Heart left ventricle (tissue), 16 donors: ENCODE results near the gene PRKN. TPM values are rescaled to one million over a fixed set of nuclear protein-coding genes. Genes with fewer than 3 reads are reported as not detected.

Experiments
- ATAC-seq, 4 donors: fragments of 200-7000 bp; cut with Tn5 transposase; one replicate each; pipeline ENCODE4 v1.9.1; 2020 to 2022; ENCODE audit warnings: moderate library complexity in 4 of 4, mild to moderate bottlenecking in 3 of 4, moderate number of reproducible peaks in 1 of 4
- DNase-seq, 5 donors: peaks; one replicate each; pipeline ENCODE4 v3.0.0-alpha.2; 2020
- H3K27ac ChIP-seq, 12 donors: fragments of 200-600 bp; sonication (generic) in 4 of 12; one replicate each; pipeline versions ENCODE4 v1.5.0 to v1.8.0; 2016 to 2022; ENCODE audit warnings: mild to moderate bottlenecking in 2 of 12
- H3K27me3 ChIP-seq, 9 donors: fragments of 200-600 bp; sonication (generic) in 2 of 9; one replicate each; pipeline versions ENCODE4 v1.5.1 to v1.8.0; 2016 to 2022; ENCODE audit warnings: mild to moderate bottlenecking in 3 of 9
- H3K36me3 ChIP-seq, 9 donors: fragments of 200-600 bp; sonication (generic) in 2 of 9; one replicate each; pipeline versions ENCODE4 v1.5.0 to v1.8.0; 2018 to 2022; ENCODE audit warnings: mild to moderate bottlenecking in 2 of 9
- H3K4me1 ChIP-seq, 12 donors: fragments of 200-600 bp; sonication (generic) in 4 of 12; one replicate each; pipeline versions ENCODE4 v1.5.0 to v1.8.0; 2016 to 2022; ENCODE audit warnings: mild to moderate bottlenecking in 3 of 12
- H3K4me3 ChIP-seq, 12 donors: fragments of 200-600 bp; sonication (generic) in 4 of 12; one replicate each; pipeline versions ENCODE4 v1.5.0 to v1.8.0; 2017 to 2022; ENCODE audit warnings: mild to moderate bottlenecking in 9 of 12, moderate library complexity in 4 of 12
- H3K9me3 ChIP-seq, 12 donors: fragments of 200-600 bp; sonication (generic) in 4 of 12; one replicate each; pipeline versions ENCODE4 v1.5.0 to v1.8.0; 2016 to 2022; ENCODE audit warnings: mild to moderate bottlenecking in 1 of 12
- POLR2A ChIP-seq, 2 donors: fragments of 450-650 bp; IDR thresholded peaks; one replicate each; pipeline ENCODE4 v1.6.1; 2017; ENCODE audit warnings: antibody characterized with exemption in 2 of 2, mild to moderate bottlenecking in 2 of 2, moderate library complexity in 2 of 2
- WGBS, 4 donors: extraction: QIAGEN DNeasy Blood & Tissue Kit in 2 of 4; methylation state at CpG; one replicate each; pipeline versions ENCODE4 v1.1.5 to v1.1.7; 2013 to 2018; 5-methylcytosine and 5-hydroxymethylcytosine counted together
- intact Hi-C, 10 donors: fragments of 100-400 bp; cut with DNase I; formaldehyde crosslinking; loops; one replicate each; pipeline versions ENCODE4 v1.11.1 to v1.14.2; 2022
- polyA plus RNA-seq, 2 donors: library from polyadenylated mRNA; stranded (reverse); fragments of 200-250 nt; gene quantifications; one replicate each; pipeline ENCODE4 v1.2.3, GENCODE V29; 2013
- total RNA-seq, 9 donors: library from RNA; depleted of rRNA in 2 of 9; stranded (reverse); fragments of >200 nt in 2 of 9; fragmentation: NEBNext Ultra II Directional in 3 of 9; extraction: Animal tissue kit (Norgen Biotek cat#: 25700) in 3 of 9; gene quantifications; one replicate each; pipeline versions ENCODE4 v1.1.0 to v1.2.4, GENCODE V29; 2016 to 2023
- TF ChIP-seq, protein P1 (sequence below), 12 donors: fragments of 200-600 bp; sonication (generic) in 4 of 12; IDR thresholded peaks; one replicate each; pipeline versions ENCODE4 v1.5.0 to v1.8.0; 2018 to 2022; ENCODE audit warnings: antibody characterized with exemption in 12 of 12, mild to moderate bottlenecking in 5 of 12
- donor health status: ischemic (EF 13 %, LVEDD 7.1; RV severe dilation, severe dysfunction).
- donor health status: healthy with polysubstance abuse.
- donor health status: DM: no; HTN: yes; CAD: no.
- donor health status: DM: no; HTN: no; CAD: no.
- donor health status: ischemic (EF 25% LVEDD 6.9; RV normal size, moderate dysfunction).
- donor health status: ischemic (EF 25% LVEDD 5.7; RV mildly dilated, moderate dysfunction).
- donor health status: healthy.
- donor health status: DM: yes; HTN: yes; CAD: no.
- donor health status: ischemic (EF 35%, LVEDD 5.7; RV mildly dilated, moderate dysfunction).
- donor health status: nonischemic (EF 11% LVEDD 7.7; RV severe dilation, severe dysfunction).
- donor health status: DM: yes; HTN: yes; CAD: no.
- donor health status: PGD.
- donor health status: ischemic (EF 29% LVEDD 5.4; RV normal size, mild dysfunction).
- donor health status: nonischemic (EF 23%, LVEDD 6.1; RV moderate dilation, normal function).

The PRKN gene
- total and polyA plus RNA-seq, 11 donors: 3.4 to 32.5 (median 21.2) TPM

- Histone ChIP-seq H3K4me1 (no peaks in the 10 kb centered on the region), H3K9me3 (peaks cover 0 to 13% (median 0%) of the 10 kb centered on the region in 12 donors), H3K4me3 (no peak overlapping the region), H3K27me3 (no peaks in the 10 kb centered on the region), H3K27ac (no peak overlapping the region), H3K36me3 (no peaks in the 10 kb centered on the region)
- TF ChIP-seq, protein P1, sequence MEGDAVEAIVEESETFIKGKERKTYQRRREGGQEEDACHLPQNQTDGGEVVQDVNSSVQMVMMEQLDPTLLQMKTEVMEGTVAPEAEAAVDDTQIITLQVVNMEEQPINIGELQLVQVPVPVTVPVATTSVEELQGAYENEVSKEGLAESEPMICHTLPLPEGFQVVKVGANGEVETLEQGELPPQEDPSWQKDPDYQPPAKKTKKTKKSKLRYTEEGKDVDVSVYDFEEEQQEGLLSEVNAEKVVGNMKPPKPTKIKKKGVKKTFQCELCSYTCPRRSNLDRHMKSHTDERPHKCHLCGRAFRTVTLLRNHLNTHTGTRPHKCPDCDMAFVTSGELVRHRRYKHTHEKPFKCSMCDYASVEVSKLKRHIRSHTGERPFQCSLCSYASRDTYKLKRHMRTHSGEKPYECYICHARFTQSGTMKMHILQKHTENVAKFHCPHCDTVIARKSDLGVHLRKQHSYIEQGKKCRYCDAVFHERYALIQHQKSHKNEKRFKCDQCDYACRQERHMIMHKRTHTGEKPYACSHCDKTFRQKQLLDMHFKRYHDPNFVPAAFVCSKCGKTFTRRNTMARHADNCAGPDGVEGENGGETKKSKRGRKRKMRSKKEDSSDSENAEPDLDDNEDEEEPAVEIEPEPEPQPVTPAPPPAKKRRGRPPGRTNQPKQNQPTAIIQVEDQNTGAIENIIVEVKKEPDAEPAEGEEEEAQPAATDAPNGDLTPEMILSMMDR (IDR thresholded peaks at IDR 0.05): no peak
- no peak for TF ChIP-seq POLR2A (IDR thresholded peaks at IDR 0.05)
- DNase-seq: no peak
- ATAC-seq: no peak
- WGBS, 4 donors: 95 to 98% (median 97%) methylated on average over 8 of the region's 8 CpGs
- intact Hi-C loops: no loop called here
Observed at GRCh38 chr6:161813156-161813555, 914.4 kb downstream of the PRKN start.

DNA sequence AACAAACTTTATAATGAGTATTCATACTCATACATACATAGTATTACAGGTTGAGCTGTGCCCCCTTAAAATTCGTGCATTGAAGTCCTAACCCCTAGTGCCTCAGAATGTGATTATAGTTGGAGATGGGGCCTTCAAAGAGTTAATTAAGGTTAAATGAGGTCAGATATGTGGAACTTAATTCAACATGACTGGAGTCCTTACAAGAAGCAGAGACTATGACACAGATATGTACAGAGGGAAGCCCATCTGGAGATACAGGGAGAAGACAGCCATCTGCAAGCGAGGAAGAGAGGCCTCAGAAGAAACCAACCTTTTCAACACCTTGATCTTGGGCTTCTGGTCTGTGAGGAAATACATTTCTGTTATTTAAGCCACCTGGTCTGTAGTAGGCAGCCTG is 917.6 kb downstream of the PRKN start:
- no peak for ATAC-seq
- H3K27ac ChIP-seq: no peak overlapping the region
- DNase-seq: no peak
- H3K4me3 ChIP-seq: no peak overlapping the region
- TF ChIP-seq, protein P1 (IDR thresholded peaks at IDR 0.05): no peak
- H3K27me3 ChIP-seq: no peaks in the 10 kb centered on the region
- no peaks in the 10 kb centered on the region for H3K36me3 ChIP-seq
- WGBS, 4 donors: 89 to 92% (median 90%) methylated on average over 2 of the region's 2 CpGs
- no peaks in the 10 kb centered on the region for H3K4me1 ChIP-seq
- peaks cover 0 to 13% (median 0%) of the 10 kb centered on the region in 12 donors for H3K9me3 ChIP-seq
- intact Hi-C loops: no loop called here

DNA sequence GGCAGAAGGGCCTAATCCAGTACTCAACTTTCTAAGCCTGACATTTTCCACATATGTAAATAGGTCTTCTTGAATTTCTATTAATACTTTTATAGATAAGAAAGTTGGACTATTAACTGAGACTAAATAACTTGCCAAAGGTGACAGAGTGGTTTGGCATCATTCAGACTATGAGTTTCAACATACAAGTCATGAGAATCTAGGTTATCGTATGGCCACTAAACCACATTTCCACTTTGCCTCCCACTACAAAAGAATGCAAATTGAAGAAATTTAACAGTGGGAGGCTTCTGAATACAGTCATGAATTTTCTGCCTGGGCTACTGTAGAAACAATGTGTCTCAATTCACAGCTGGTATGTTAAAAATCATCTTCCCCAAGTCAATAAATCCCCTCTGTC is 922.7 kb downstream of the PRKN start:
- no peak for TF ChIP-seq POLR2A (IDR thresholded peaks at IDR 0.05)
- Histone ChIP-seq H3K27me3 (no peaks in the 10 kb centered on the region), H3K36me3 (no peaks in the 10 kb centered on the region), H3K27ac (no peak overlapping the region), H3K4me3 (no peak overlapping the region), H3K4me1 (no peaks in the 10 kb centered on the region), H3K9me3 (no peaks in the 10 kb centered on the region)
- DNase-seq: no peak
- intact Hi-C loops: no loop called here
- WGBS, 4 donors: 67 to 77% (median 69%) methylated on average over 1 of the region's 1 CpG
- peak in 2 of 4 donors; percentile 23 to 28 for ATAC-seq

DNA sequence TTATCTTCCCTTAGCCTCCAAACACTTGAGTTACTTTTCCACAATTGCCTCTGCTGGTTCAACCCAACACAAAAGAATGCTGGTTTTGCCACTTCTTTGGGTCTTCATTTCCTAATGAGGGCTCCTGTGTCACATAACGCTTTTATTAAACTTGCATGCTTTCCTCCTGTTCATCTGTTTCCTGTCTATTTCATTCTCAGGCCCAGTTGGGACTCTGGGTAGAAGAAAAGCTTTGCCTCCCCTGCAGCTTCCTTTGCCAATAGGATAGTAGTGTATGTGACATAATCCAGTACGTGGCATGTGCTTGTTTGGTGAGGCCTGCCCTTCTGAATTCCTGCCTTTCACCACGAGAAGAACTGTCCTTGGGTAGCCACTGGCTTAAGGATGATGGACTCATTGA is 924.4 kb downstream of the PRKN start:
- intact Hi-C loops: no loop called here
- TF ChIP-seq, protein P1 (IDR thresholded peaks at IDR 0.05): no peak
- TF ChIP-seq POLR2A (IDR thresholded peaks at IDR 0.05): no peak
- Histone ChIP-seq H3K27me3 (no peaks in the 10 kb centered on the region), H3K27ac (no peak overlapping the region), H3K4me1 (no peaks in the 10 kb centered on the region), H3K9me3 (peaks cover 0 to 7% (median 0%) of the 10 kb centered on the region in 12 donors), H3K36me3 (no peaks in the 10 kb centered on the region), H3K4me3 (no peak overlapping the region)
- WGBS, 4 donors: 56 to 63% (median 61%) methylated on average over 3 of the region's 3 CpGs
- ATAC-seq (no peak), DNase-seq (no peak)

GRCh38 chr6:161802231-161802630 is 925.3 kb downstream of the PRKN start:
- ATAC-seq (no peak), DNase-seq (no peak)
- H3K27me3 ChIP-seq: no peaks in the 10 kb centered on the region
- no peak overlapping the region for H3K4me3 ChIP-seq
- 94 to 96% (median 95%) methylated on average over 8 of the region's 8 CpGs for WGBS, 4 donors
- H3K4me1 ChIP-seq: no peaks in the 10 kb centered on the region
- no peak overlapping the region for H3K27ac ChIP-seq
- no peaks in the 10 kb centered on the region for H3K36me3 ChIP-seq
- no peak for TF ChIP-seq POLR2A (IDR thresholded peaks at IDR 0.05)
- TF ChIP-seq, protein P1 (IDR thresholded peaks at IDR 0.05): no peak
- H3K9me3 ChIP-seq: peaks cover 0 to 7% (median 0%) of the 10 kb centered on the region in 12 donors
- intact Hi-C loops: no loop called here
